Activated CD8-positive, alpha-beta T cell treated with anti-CD3 and anti-CD28 coated beads for 36 hours (primary cell): ENCODE data around the gene SMIM9. TPM values are rescaled to one million over a fixed set of nuclear protein-coding genes. Genes with fewer than 3 reads are reported as not detected.

ENCODE experiments used
- ATAC-seq: fragments of 200-7000 bp; cut with Tn5 transposase; one replicate; pipeline ENCODE4 v1.10.0; 2021; ENCODE audit warnings: mild to moderate bottlenecking, moderate library complexity
- CTCF ChIA-PET: fragments of 350-600 bp; sonication (Branson Sonifier 250); formaldehyde crosslinking; loops from one replicate; lab custom pipeline; 2021; ENCODE audit warnings: antibody characterized with exemption; lab: Charles Lee
- POLR2A ChIA-PET: fragments of 350-600 bp; sonication (Branson Sonifier 250); formaldehyde crosslinking; loops from one replicate; lab custom pipeline; 2021; ENCODE audit warnings: antibody characterized with exemption; lab: Charles Lee
- DNase-seq: peaks from one replicate; pipeline ENCODE4 v3.0.0-alpha.2; 2020
- H3K27ac Mint-ChIP-seq: one replicate; pipeline ENCODE4 v1.8.0; 2021; ENCODE audit warnings: mild to moderate bottlenecking, mixed read lengths
- H3K27me3 Mint-ChIP-seq: one replicate; pipeline ENCODE4 v1.8.0; 2021; ENCODE audit warnings: mixed read lengths
- H3K36me3 Mint-ChIP-seq: one replicate; pipeline ENCODE4 v1.8.0; 2021; ENCODE audit warnings: low read depth, mixed read lengths
- H3K4me1 Mint-ChIP-seq: one replicate; pipeline ENCODE4 v1.8.0; 2021; ENCODE audit warnings: low read depth, mixed read lengths
- H3K4me3 Mint-ChIP-seq: one replicate; pipeline ENCODE4 v1.8.0; 2021; ENCODE audit warnings: mild to moderate bottlenecking, moderate library complexity, mixed read lengths
- H3K9me3 Mint-ChIP-seq: one replicate; pipeline ENCODE4 v1.8.0; 2021; ENCODE audit warnings: mixed read lengths
- CTCF ChIP-seq: fragments of 200-600 bp; IDR thresholded peaks from one replicate; pipeline ENCODE4 v1.8.0; 2022; ENCODE audit warnings: antibody characterized with exemption, mild to moderate bottlenecking
- intact Hi-C: fragments of 100-400 bp; cut with micrococcal nuclease; formaldehyde crosslinking; loops from one replicate; pipeline ENCODE4 v1.10.0; 2022
- total RNA-seq, 2 experiments: library from RNA; stranded (reverse); gene quantifications; one replicate each; pipeline ENCODE4 v1.2.3, GENCODE V29; 2021

SMIM9 gene
- total RNA-seq, 2 experiments from 2014 or later = not detected

GRCh38 chrX:154815274-154815818, 19.1 kb downstream of the SMIM9 start:
- CTCF ChIA-PET = no interaction called here
- POLR2A ChIA-PET = no interaction called here
- TF ChIP-seq CTCF = no peak

GRCh38 chrX:154813801-154814200, 20.7 kb downstream of the SMIM9 start:
- Mint-ChIP-seq H3K27me3 (peaks cover 5% of the 10 kb centered on the region), H3K36me3 (no peaks in the 10 kb centered on the region), H3K4me1 (peaks cover 7% of the 10 kb centered on the region), H3K27ac (no peak overlapping the region), H3K9me3 (no peaks in the 10 kb centered on the region), H3K4me3 (no peak overlapping the region)
- DNase-seq (no peak), ATAC-seq (no peak)
- CTCF ChIA-PET = no interaction called here
- intact Hi-C loops = no loop called here
- POLR2A ChIA-PET = no interaction called here
- TF ChIP-seq CTCF = no peak

More at GRCh38 chrX:154815274-154815818, 19.1 kb downstream of the SMIM9 start:
- Mint-ChIP-seq H3K27ac (no peak overlapping the region), H3K4me1 (no peaks in the 10 kb centered on the region), H3K4me3 (no peak overlapping the region), H3K36me3 (no peaks in the 10 kb centered on the region), H3K27me3 (peaks cover 5% of the 10 kb centered on the region), H3K9me3 (no peaks in the 10 kb centered on the region)
- intact Hi-C loops = no loop called here
- DNase-seq (no peak), ATAC-seq (no peak)

DNA sequence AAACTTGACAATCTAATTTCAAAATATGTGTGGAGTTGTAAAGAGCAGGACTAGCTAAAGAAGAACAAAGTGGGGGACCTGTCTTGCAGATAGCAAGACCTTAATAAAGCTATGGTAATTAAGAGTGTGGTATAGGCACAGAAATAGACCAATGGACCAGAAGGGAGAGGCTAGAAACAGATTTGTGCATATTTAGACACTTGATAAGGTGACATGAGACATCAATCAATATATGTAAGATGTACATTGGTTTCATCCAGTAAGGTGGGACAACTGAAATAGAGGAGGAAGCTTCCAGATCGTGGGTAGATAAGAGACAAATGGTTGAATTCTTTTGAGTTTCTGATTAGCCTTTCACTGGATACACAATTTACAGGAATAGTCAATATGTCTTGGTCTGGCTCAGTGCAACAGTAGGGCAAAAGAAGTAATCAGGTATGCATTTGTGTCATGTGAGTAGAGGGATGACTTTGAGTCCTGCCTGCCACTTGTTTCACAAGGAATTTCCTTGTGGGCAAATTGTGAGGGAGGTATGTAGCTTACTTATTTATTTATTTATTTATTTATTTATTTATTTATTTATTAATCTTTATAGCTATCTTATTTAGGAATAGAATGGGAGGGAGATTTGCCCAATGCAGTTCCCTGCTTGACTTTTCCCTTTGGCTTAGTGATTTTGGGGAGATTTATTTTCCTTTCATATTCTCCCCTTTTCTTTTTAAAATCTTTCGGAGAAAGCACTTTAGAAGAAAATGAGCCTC, 21.9 kb downstream of the SMIM9 start:
- Mint-ChIP-seq H3K36me3 (no peaks in the 10 kb centered on the region), H3K9me3 (no peaks in the 10 kb centered on the region), H3K4me1 (peaks cover 7% of the 10 kb centered on the region), H3K27me3 (peaks cover 5% of the 10 kb centered on the region), H3K4me3 (no peak overlapping the region), H3K27ac (no peak overlapping the region)
- no peak for ATAC-seq
- ChIA-PET CTCF (interaction anchor here (0.8 to 0.9 kb wide), 2 partner anchors 22 to 100 kb away, joined by 3 read pairs; no protein-coding TSS in a partner anchor), POLR2A (no interaction called here)
- no peak for DNase-seq
- TF ChIP-seq CTCF = no peak
- intact Hi-C loops = no loop called here

- ChIA-PET POLR2A (interaction anchor here (1.1 kb wide), 1 partner anchor 33 kb away, joined by 4 read pairs; no protein-coding TSS in a partner anchor), CTCF (no interaction called here)
- H3K27ac Mint-ChIP-seq = no peak overlapping the region
- no peaks in the 10 kb centered on the region for H3K9me3 Mint-ChIP-seq
- intact Hi-C loops = no loop called here
- ATAC-seq = peak; percentile 53
- no peak for DNase-seq
- peaks cover 5% of the 10 kb centered on the region for H3K27me3 Mint-ChIP-seq
- H3K36me3 Mint-ChIP-seq = no peaks in the 10 kb centered on the region
- TF ChIP-seq CTCF = no peak
- peaks cover 14% of the 10 kb centered on the region for H3K4me1 Mint-ChIP-seq
- H3K4me3 Mint-ChIP-seq = no peak overlapping the region
These were observed 24.4 kb downstream of the SMIM9 start for GRCh38 chrX:154809939-154810665.
